IPS DF 4.7 (cell line): ENCODE results near the gene CPM.
"Not testable (repeated sequence)": the region's sequence is repeated elsewhere in the genome, so short reads cannot be mapped to it uniquely, and the experiment has no call there.

ENCODE experiments used
- DNase-seq: peaks from one replicate; pipeline ENCODE4 v3.0.0-alpha.2; 2013; ENCODE audit warnings: low spot score; ENCODE audit errors: extremely low read depth

The CPM gene

GRCh38 chr12:68808388-68809189 is 124.4 kb downstream of the CPM start:
- no peak for DNase-seq

- DNase-seq: no peak
These were observed 125.2 kb downstream of the CPM start, which contains the start of gene MDM2 for GRCh38 chr12:68807576-68808387. Gene MDM2 (plus strand): TSS chr12:68808177. CDS start chr12:68808478, 301 bp downstream.

GRCh38 chr12:68807274-68807575 is 125.7 kb downstream of the CPM start:
- not testable (repeated sequence) for DNase-seq

GRCh38 chr12:68806488-68807237 is 126.3 kb downstream of the CPM start:
- no peak for DNase-seq

- DNase-seq: no peak
These were observed 127.3 kb downstream of the CPM start for GRCh38 chr12:68805592-68806120.

GRCh38 chr12:68804657-68805591 is 128.0 kb downstream of the CPM start:
- DNase-seq: no peak

- DNase-seq: no peak
These were observed 128.9 kb downstream of the CPM start for GRCh38 chr12:68803948-68804656.

GRCh38 chr12:68802911-68803651 is 129.9 kb downstream of the CPM start:
- DNase-seq: not testable (repeated sequence)

GRCh38 chr12:68802372-68802745 is 130.6 kb downstream of the CPM start:
- not testable (repeated sequence) for DNase-seq
